Mucosa of rectum (tissue), 2 donors: Measurements from ENCODE around the gene COL11A2.
A peak's percentile ranks its signal among the peaks of the same experiment; 100 is the strongest.
"Not testable (repeated sequence)": the region's sequence is repeated elsewhere in the genome, so short reads cannot be mapped to it uniquely, and the experiment has no call there.

Experiments used
- H3K27ac ChIP-seq, 2 donors: one replicate each; pipeline ENCODE4 v1.7.0; 2013; ENCODE audit warnings: inconsistent platforms in 2 of 2, low read depth in 2 of 2, low read length in 2 of 2
- H3K27me3 ChIP-seq, 2 donors: one replicate each; pipeline ENCODE4 v1.7.0; 2013; ENCODE audit warnings: low read length in 2 of 2; ENCODE audit not compliant: control insufficient read depth in 2 of 2, insufficient read depth in 2 of 2
- H3K36me3 ChIP-seq, 2 donors: one replicate each; pipeline ENCODE4 v1.7.0; 2013; ENCODE audit warnings: low read length in 2 of 2; ENCODE audit not compliant: control insufficient read depth in 2 of 2, insufficient read depth in 2 of 2
- H3K4me1 ChIP-seq, 2 donors: one replicate each; pipeline ENCODE4 v1.7.0; 2013; ENCODE audit warnings: low read length in 2 of 2, mild to moderate bottlenecking in 1 of 2; ENCODE audit not compliant: control insufficient read depth in 2 of 2, insufficient read depth in 2 of 2
- H3K4me3 ChIP-seq, 2 donors: one replicate each; pipeline ENCODE4 v1.7.0; 2013; ENCODE audit warnings: low read length in 2 of 2
- H3K9ac ChIP-seq, 2 donors: one replicate each; pipeline ENCODE4 v1.7.0; 2013; ENCODE audit warnings: low read length in 2 of 2, low read depth in 1 of 2, mild to moderate bottlenecking in 1 of 2
- H3K9me3 ChIP-seq, 2 donors: one replicate each; pipeline ENCODE4 v1.7.0; 2013; ENCODE audit warnings: low read length in 2 of 2; ENCODE audit not compliant: control insufficient read depth in 2 of 2
- donor health status: healthy.
- donor health status: Normal muscosa, but diverticular disease.

The COL11A2 gene

DNA sequence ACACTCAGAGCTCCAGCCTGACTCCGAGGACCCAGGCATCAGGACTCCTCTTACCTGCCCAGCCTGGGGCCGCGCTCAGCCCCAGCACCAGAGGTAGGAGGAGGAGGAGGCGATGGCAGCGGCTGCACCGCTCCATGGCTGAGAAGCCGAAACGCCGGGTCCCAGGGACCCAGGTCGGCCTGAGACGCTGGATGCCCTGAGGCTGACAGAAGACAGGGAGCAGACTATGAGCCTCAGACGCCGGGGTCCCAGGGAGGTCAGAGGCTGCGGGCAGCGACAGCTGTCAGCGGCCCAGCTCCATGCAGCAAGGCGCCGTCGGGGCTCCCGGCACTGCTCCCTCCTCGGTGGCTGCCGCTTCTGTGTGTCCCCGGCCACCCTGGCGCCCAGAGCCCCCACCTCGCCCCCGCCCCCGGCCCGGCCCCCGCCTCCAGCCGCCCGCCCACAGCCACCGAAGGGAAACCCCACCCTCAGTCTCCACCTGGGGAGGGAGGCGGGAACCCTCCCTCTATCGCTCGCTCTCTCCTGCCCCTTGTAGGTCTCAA, at the start of gene COL11A2:
COL11A2 (minus strand) TSS at position 363 of the 542 bp plus-strand sequence; CDS start at position 136, 227 bp downstream.
- H3K9me3 ChIP-seq, result no peaks in the 10 kb centered on the region
- H3K36me3 ChIP-seq, result peaks cover 28 to 29% of the 10 kb centered on the region in 2 donors
- H3K27ac ChIP-seq, result no peak within 1 kb of the TSS
- peaks cover 7 to 10% of the 10 kb centered on the region in 2 donors for H3K4me1 ChIP-seq
- peaks cover 22% of the 10 kb centered on the region in 2 donors for H3K27me3 ChIP-seq
- H3K4me3 ChIP-seq, result peak within 1 kb of the TSS; percentile 37 to 62
- peak within 1 kb of the TSS; percentile 28 to 41 for H3K9ac ChIP-seq

DNA sequence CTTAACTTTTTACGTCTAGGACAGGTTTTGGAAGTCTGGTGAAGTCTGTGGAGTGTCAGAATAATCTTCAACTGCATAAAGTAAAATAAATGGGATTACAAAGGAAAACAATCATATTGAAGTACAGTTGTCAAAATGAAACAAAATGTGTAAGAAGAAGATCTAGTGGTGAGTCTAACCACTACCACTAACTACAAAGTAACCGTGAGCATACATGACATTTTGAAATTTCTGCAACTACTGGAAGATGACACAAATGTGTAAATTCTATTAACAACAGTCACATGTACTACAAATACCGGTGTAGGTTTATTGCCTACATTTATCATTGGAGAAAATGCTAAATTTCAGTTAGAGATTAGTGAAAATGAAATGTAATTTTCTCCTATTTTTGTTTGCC, 49.7 kb upstream of the COL11A2 start:
- Histone ChIP-seq H3K4me1 (no peaks in the 10 kb centered on the region), H3K27me3 (peaks cover 5 to 11% of the 10 kb centered on the region in 2 donors), H3K36me3 (no peaks in the 10 kb centered on the region), H3K9ac (no peak overlapping the region), H3K4me3 (no peak overlapping the region), H3K9me3 (no peaks in the 10 kb centered on the region), H3K27ac (no peak overlapping the region)

- no peak overlapping the region for H3K4me3 ChIP-seq
- H3K4me1 ChIP-seq, result no peaks in the 10 kb centered on the region
- H3K27me3 ChIP-seq, result peaks cover 8 to 15% of the 10 kb centered on the region in 2 donors
- no peak overlapping the region for H3K9ac ChIP-seq
- no peaks in the 10 kb centered on the region for H3K36me3 ChIP-seq
- H3K9me3 ChIP-seq, result no peaks in the 10 kb centered on the region
- H3K27ac ChIP-seq, result no peak overlapping the region
These were observed 45.5 kb upstream of the COL11A2 start for GRCh38 chr6:33237741-33238140.

GRCh38 chr6:33236852-33237251, 44.6 kb upstream of the COL11A2 start:
- Histone ChIP-seq H3K9ac (no peak overlapping the region), H3K27ac (no peak overlapping the region), H3K4me1 (no peaks in the 10 kb centered on the region), H3K27me3 (peaks cover 5 to 9% of the 10 kb centered on the region in 2 donors), H3K9me3 (no peaks in the 10 kb centered on the region), H3K4me3 (no peak overlapping the region), H3K36me3 (no peaks in the 10 kb centered on the region)

DNA sequence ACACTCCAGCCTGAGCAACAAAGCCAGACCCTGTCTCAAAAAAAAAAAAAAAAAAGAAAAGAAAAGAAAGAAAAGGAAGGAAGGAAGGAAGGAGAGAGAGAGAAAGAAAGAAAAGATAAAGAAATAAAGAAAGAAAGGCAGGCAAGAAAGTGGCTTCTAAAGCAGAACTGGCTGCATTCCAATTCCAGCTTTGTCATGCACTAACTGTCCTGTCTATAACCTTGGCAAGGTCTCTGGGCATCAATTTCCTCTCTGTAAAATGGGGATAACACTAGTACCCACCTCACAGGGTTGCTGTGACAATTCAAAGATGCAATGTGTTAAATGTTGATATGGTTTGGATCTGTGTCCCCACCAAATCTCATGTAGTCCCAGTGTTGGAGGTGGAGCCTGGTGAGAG, 44.1 kb upstream of the COL11A2 start:
- Histone ChIP-seq H3K4me1 (no peaks in the 10 kb centered on the region), H3K27me3 (peaks cover 5 to 9% of the 10 kb centered on the region in 2 donors), H3K9me3 (no peaks in the 10 kb centered on the region), H3K4me3 (no peak overlapping the region), H3K9ac (no peak overlapping the region), H3K36me3 (no peaks in the 10 kb centered on the region), H3K27ac (no peak overlapping the region)

- H3K27me3 ChIP-seq, result peaks cover 3 to 9% of the 10 kb centered on the region in 2 donors
- no peak overlapping the region for H3K9ac ChIP-seq
- H3K9me3 ChIP-seq, result no peaks in the 10 kb centered on the region
- no peak overlapping the region for H3K27ac ChIP-seq
- no peaks in the 10 kb centered on the region for H3K36me3 ChIP-seq
- H3K4me1 ChIP-seq, result no peaks in the 10 kb centered on the region
- H3K4me3 ChIP-seq, result no peak overlapping the region
These were observed 43.0 kb upstream of the COL11A2 start for GRCh38 chr6:33235221-33235634.

DNA sequence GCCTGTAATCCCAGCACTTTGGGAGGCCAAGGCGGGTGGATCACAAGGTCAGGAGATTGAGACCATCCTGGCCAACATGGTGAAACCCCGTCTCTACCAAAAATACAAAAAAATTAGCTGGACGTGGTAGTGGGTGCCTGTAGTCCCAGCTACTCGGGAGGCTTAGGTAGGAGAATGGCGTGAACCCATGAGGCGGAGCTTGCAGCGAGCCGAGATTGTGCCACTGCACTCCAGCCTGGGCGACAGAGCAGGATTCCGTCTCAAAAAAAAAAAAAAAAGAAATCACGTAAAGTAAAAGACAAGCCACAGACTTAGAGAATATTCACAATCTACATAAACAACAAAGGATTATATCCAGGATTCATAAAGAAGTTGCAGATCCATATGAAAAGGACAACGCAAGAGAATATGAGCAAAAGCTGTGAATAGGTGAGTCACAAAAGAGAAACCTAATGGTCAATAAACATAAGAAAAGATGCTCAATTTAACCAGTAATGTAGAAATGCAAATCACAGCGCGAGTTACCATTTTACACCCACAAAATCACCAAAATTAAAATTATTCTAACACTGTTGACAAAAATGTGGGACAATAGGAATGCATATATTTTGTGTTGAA, 34.3 kb upstream of the COL11A2 start:
- not testable (repeated sequence) for H3K36me3 ChIP-seq, H3K4me3 ChIP-seq, H3K27ac ChIP-seq, H3K9ac ChIP-seq, H3K27me3 ChIP-seq, H3K4me1 ChIP-seq, H3K9me3 ChIP-seq

DNA sequence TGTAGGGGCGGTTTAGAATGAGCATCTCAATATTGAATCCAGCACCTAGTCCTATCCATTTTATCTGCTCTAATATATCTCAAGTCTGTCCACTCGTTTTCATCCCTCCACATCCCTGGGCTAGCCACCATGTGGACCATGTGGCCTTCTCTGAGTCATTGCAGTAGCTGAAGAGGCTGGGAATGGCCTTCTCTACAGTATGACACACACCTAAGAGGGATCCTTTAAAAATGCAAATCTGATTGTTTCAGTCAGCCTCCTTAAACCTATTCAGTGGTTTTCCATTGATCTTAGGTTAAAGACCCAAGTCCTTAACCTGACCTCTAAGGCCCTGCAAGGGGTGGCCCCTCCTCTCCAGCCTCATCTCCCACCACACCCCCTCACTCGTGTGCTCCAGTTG, 25.4 kb upstream of the COL11A2 start:
- no peaks in the 10 kb centered on the region for H3K9me3 ChIP-seq

GRCh38 chr6:33217246-33217645, 25.0 kb upstream of the COL11A2 start:
- no peaks in the 10 kb centered on the region for H3K9me3 ChIP-seq
- H3K36me3 ChIP-seq, result no peaks in the 10 kb centered on the region
- H3K9ac ChIP-seq, result no peak overlapping the region
- peaks cover 10 to 25% of the 10 kb centered on the region in 2 donors for H3K27me3 ChIP-seq
- peaks cover 5 to 12% of the 10 kb centered on the region in 2 donors for H3K4me1 ChIP-seq
- no peak overlapping the region for H3K27ac ChIP-seq
- H3K4me3 ChIP-seq, result no peak overlapping the region

More for the DNA sequence above, 25.4 kb upstream of the COL11A2 start:
- Histone ChIP-seq H3K27me3 (peaks cover 10 to 22% of the 10 kb centered on the region in 2 donors), H3K4me1 (peaks cover 5 to 11% of the 10 kb centered on the region in 2 donors), H3K36me3 (no peaks in the 10 kb centered on the region), H3K27ac (no peak overlapping the region), H3K4me3 (no peak overlapping the region), H3K9ac (no peak overlapping the region)

- Histone ChIP-seq H3K9ac (no peak overlapping the region), H3K27ac (no peak overlapping the region), H3K4me3 (no peak overlapping the region), H3K27me3 (peaks cover 9 to 28% of the 10 kb centered on the region in 2 donors), H3K36me3 (no peaks in the 10 kb centered on the region), H3K9me3 (no peaks in the 10 kb centered on the region), H3K4me1 (peaks cover 5 to 12% of the 10 kb centered on the region in 2 donors)
These were observed 23.9 kb upstream of the COL11A2 start for GRCh38 chr6:33216117-33216649.
